Adrenal gland (tissue), 5 donors: ENCODE measurements around the gene EVI5L.

Experiments used
- CTCF ChIP-seq, 6 experiments: fragments of 450-650 bp in 4 of 6; fragments of 200-600 bp in 2 of 6; sonication (generic) in 1 of 6; IDR thresholded peaks; 1 replicate in 5 of 6; 2 replicates in 1 of 6; pipeline versions ENCODE4 v1.5.1 to v1.8.0; 2016 to 2021; ENCODE audit warnings: antibody characterized with exemption in 6 of 6, mild to moderate bottlenecking in 2 of 6, moderate library complexity in 1 of 6
- POLR2A ChIP-seq, 2 donors: fragments of 450-650 bp; IDR thresholded peaks; one replicate each; pipeline ENCODE4 v1.6.1; 2017; ENCODE audit warnings: antibody characterized with exemption in 2 of 2, mild to moderate bottlenecking in 2 of 2, moderate library complexity in 1 of 2
- donor health status: DM: no; HTN: no; CAD: no.

DNA sequence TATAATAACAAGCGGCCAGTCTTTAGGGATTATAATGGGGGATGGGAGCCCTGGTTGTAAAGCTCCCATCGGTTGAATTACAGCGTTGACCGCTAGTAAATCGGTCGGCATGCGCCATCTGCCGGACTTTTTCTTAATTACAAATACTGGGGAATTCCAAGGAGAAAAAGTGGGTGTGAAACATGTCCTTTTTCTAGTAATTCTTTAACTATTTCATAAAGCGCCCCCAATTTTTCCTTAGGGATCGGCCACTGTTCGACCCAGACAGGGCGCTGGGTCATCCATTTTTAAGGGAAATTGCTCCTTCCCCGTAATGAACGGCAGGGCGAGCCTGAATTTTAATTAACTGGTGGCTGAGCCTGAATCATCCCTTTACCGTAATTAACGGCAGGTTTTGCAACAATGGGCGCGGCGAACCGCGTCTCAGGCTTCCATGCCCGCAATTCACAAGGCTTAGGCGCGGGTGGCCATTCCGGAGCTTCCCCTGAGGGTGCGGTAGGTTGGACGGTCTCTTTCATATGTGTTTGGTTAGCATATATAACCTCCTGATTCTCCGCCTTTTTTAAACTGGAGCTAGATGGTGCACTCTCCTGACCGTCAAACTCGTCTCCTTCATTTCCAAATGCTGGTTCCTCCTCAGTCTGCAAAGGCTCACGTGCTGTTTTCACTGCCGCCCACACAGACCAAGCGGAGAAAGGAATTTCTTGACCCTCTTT, 30.2 kb upstream of the EVI5L start:
- TF ChIP-seq CTCF (IDR thresholded peaks at IDR 0.05) (peak; percentile 53 to 78 (median 72)), POLR2A (IDR thresholded peaks at IDR 0.05) (no peak)
